ENCODE data around the gene MOSPD2. TPM values are rescaled to one million over a fixed set of nuclear protein-coding genes. Genes with fewer than 3 reads are reported as not detected.
A peak's percentile ranks its signal among the peaks of the same experiment; 100 is the strongest.

The MOSPD2 gene
- total RNA-seq, 1 donor from 2014 or later: 15.0 TPM

DNA sequence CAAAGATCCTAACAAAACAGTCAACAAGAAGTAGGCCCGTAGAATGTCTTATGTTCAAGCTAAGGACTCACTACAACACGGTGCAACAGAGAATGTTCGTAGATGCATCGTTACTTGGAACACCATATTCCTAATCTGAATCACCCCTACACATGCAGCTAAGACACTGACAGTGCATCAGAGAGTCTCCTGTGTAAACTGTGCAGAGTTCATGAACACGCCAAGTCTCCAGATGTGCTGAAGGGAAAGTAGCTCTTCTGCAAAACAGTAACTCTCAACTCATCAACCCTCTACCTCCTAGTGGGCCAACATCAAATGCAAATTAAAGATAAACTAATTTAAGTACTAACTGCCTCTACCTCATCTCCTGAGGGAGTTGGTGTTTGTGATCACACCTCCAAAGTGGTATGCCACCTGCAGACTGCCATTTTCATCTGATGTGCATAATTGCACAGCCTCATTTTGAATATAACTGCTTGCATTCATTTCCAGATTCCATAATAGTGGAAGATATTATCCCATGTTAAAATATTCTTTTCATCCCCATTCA lies 73.5 kb downstream of the MOSPD2 start:
- Histone ChIP-seq H3K4me1 (no peaks in the 10 kb centered on the region), H3K27ac (no peak overlapping the region), H3K9me3 (no peaks in the 10 kb centered on the region), H3K4me3 (no peak overlapping the region), H3K27me3 (no peaks in the 10 kb centered on the region), H3K36me3 (no peaks in the 10 kb centered on the region)
- no peak for DNase-seq (ENCODE audit: low spot score in 2 of 2)
- intact Hi-C loops (cut with DNase I): no loop called here
- TF ChIP-seq CTCF (IDR thresholded peaks at IDR 0.05): no peak

DNA sequence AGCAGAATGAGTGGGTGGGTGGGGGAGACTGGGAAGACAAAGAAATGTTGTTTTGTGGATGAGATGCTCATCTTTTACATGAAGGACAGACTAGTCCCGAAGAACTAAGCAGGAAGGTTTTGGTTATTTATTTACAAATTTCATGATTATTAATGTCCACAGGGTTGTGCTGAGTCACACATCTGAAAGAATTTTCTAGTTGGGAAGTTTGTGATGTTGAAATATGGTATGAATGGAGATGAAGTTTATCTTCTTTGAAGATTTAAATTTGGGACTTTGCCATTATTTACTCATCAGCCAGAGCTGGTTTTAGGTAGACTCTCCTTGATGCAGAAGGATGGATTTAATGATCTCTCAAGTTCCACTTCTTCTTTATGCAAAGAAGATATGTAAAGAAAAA lies 75.5 kb downstream of the MOSPD2 start:
- no peaks in the 10 kb centered on the region for H3K36me3 ChIP-seq
- no peak for TF ChIP-seq CTCF (IDR thresholded peaks at IDR 0.05)
- H3K9me3 ChIP-seq: no peaks in the 10 kb centered on the region
- intact Hi-C loops (cut with DNase I): no loop called here
- no peak overlapping the region for H3K4me3 ChIP-seq
- no peaks in the 10 kb centered on the region for H3K4me1 ChIP-seq
- no peak overlapping the region for H3K27ac ChIP-seq
- H3K27me3 ChIP-seq: no peaks in the 10 kb centered on the region
- no peak for DNase-seq (ENCODE audit: low spot score in 2 of 2)

DNA sequence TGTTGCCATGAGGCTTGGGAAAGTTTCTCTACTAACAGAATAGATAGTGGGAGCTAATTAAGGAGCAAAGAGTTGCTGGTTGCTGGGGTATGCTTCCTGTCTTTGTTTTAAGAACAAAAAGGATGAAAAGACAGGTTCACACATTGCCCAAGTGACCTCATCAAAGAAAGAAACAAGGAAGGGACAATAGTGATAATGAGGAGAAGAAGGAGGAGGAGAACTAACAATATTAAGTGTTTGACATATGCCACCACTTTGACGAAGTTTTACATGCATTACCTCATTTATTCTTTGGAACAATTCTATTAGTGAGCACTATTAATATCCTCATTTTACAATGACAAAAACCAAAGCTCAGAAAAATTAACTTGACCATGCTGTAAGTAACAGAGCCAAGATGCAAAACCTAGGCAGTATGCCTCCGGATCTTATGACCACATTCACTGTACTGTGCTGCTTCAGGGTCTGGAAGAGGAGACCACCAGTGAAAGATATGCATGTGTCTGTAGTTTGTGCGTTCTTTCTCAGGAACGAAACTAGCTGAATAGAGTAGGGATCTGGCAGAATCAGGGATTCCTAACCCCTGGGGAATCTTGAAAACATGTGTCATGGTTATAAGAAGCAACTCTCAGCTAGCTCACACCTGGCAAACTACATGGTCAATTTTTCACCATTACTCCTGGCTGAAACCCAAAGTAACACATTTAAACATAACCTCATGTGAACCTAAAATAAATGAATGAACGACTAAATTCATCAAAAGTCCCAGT lies 83.8 kb downstream of the MOSPD2 start:
- Histone ChIP-seq H3K9me3 (no peaks in the 10 kb centered on the region), H3K27ac (no peak overlapping the region), H3K27me3 (no peaks in the 10 kb centered on the region), H3K4me1 (no peaks in the 10 kb centered on the region), H3K4me3 (no peak overlapping the region), H3K36me3 (no peaks in the 10 kb centered on the region)
- no peak for DNase-seq (ENCODE audit: low spot score in 2 of 2)
- intact Hi-C loops (cut with DNase I): no loop called here
- TF ChIP-seq CTCF (IDR thresholded peaks at IDR 0.05): no peak

- intact Hi-C loops (cut with DNase I): no loop called here
- H3K27me3 ChIP-seq: no peaks in the 10 kb centered on the region
- H3K4me3 ChIP-seq: no peak overlapping the region
- no peaks in the 10 kb centered on the region for H3K4me1 ChIP-seq
- H3K36me3 ChIP-seq: no peaks in the 10 kb centered on the region
- H3K27ac ChIP-seq: no peak overlapping the region
- DNase-seq (ENCODE audit: low spot score in 2 of 2): no peak
- no peaks in the 10 kb centered on the region for H3K9me3 ChIP-seq
- TF ChIP-seq CTCF (IDR thresholded peaks at IDR 0.05): no peak
Measured at GRCh38 chrX:14963447-14964236, 90.4 kb downstream of the MOSPD2 start.

DNA sequence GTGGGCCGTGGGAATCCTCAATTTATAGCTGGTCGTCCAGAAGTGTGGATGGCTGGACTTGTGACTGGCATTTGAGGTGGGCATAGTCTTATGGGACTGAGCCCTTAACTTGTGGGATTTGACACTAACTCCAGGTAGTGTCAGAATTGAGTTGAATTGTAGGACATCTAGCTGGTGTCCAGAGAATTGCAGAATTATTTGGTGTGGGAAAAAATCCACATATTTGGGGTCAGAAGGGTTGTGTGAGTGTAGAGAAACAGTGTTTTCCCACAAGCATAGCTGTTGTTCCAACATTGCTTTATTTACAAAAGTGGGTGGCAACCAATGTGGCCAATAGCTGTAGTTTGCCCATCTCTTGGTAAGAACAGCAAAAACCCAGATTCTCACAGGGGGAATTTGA lies 91.3 kb downstream of the MOSPD2 start:
- TF ChIP-seq CTCF (IDR thresholded peaks at IDR 0.05): peak in 1 of 3 experiments; percentile 31
- no peak for DNase-seq (ENCODE audit: low spot score in 2 of 2)
- Histone ChIP-seq H3K4me1 (no peaks in the 10 kb centered on the region), H3K27ac (no peak overlapping the region), H3K9me3 (no peaks in the 10 kb centered on the region), H3K4me3 (no peak overlapping the region), H3K36me3 (no peaks in the 10 kb centered on the region), H3K27me3 (no peaks in the 10 kb centered on the region)
- intact Hi-C loops (cut with DNase I): no loop called here

Other genes starting within 250 kb of the MOSPD2 start
- not detected for gene FANCB, start 352 bp upstream of the MOSPD2 start, total RNA-seq